ENCODE data around the gene ZMAT5. TPM values are rescaled to one million over a fixed set of nuclear protein-coding genes. Genes with fewer than 3 reads are reported as not detected.

Gene ZMAT5
- total RNA-seq, 1 donor from 2014 or later: 20.2 TPM

GRCh38 chr22:29724843-29725242, 42.0 kb downstream of the ZMAT5 start:
- Mint-ChIP-seq H3K27me3 (ENCODE audit: unreplicated experiment) (peaks cover 5% of the 10 kb centered on the region), H3K4me1 (ENCODE audit: unreplicated experiment) (no peaks in the 10 kb centered on the region), H3K36me3 (ENCODE audit: low read depth, unreplicated experiment) (no peaks in the 10 kb centered on the region), H3K4me3 (ENCODE audit: unreplicated experiment) (no peak overlapping the region), H3K9me3 (ENCODE audit: unreplicated experiment) (no peaks in the 10 kb centered on the region), H3K27ac (ENCODE audit: unreplicated experiment) (no peak overlapping the region)
- DNase-seq (ENCODE audit: low spot score): no peak
- TF ChIP-seq CTCF (IDR thresholded peaks at IDR 0.05; ENCODE audit: unreplicated experiment): no peak

GRCh38 chr22:29723766-29724165, 43.0 kb downstream of the ZMAT5 start:
- H3K36me3 Mint-ChIP-seq (ENCODE audit: low read depth, unreplicated experiment): no peaks in the 10 kb centered on the region
- H3K27ac Mint-ChIP-seq (ENCODE audit: unreplicated experiment): no peak overlapping the region
- H3K4me1 Mint-ChIP-seq (ENCODE audit: unreplicated experiment): no peaks in the 10 kb centered on the region
- no peak for DNase-seq (ENCODE audit: low spot score)
- no peak for TF ChIP-seq CTCF (IDR thresholded peaks at IDR 0.05; ENCODE audit: unreplicated experiment)
- H3K9me3 Mint-ChIP-seq (ENCODE audit: unreplicated experiment): no peaks in the 10 kb centered on the region
- H3K4me3 Mint-ChIP-seq (ENCODE audit: unreplicated experiment): no peak overlapping the region
- H3K27me3 Mint-ChIP-seq (ENCODE audit: unreplicated experiment): peaks cover 5% of the 10 kb centered on the region

- no peak for TF ChIP-seq CTCF (IDR thresholded peaks at IDR 0.05; ENCODE audit: unreplicated experiment)
- H3K9me3 Mint-ChIP-seq (ENCODE audit: unreplicated experiment): no peaks in the 10 kb centered on the region
- no peak for DNase-seq (ENCODE audit: low spot score)
- H3K36me3 Mint-ChIP-seq (ENCODE audit: low read depth, unreplicated experiment): no peaks in the 10 kb centered on the region
- H3K4me3 Mint-ChIP-seq (ENCODE audit: unreplicated experiment): no peak overlapping the region
- H3K27me3 Mint-ChIP-seq (ENCODE audit: unreplicated experiment): peaks cover 10% of the 10 kb centered on the region
- no peaks in the 10 kb centered on the region for H3K4me1 Mint-ChIP-seq (ENCODE audit: unreplicated experiment)
- H3K27ac Mint-ChIP-seq (ENCODE audit: unreplicated experiment): no peak overlapping the region
These were observed 44.2 kb downstream of the ZMAT5 start for GRCh38 chr22:29722587-29722986.

- H3K27me3 Mint-ChIP-seq (ENCODE audit: unreplicated experiment): peaks cover 14% of the 10 kb centered on the region
These were observed 44.7 kb downstream of the ZMAT5 start for GRCh38 chr22:29722151-29722550.

GRCh38 chr22:29720811-29721323, 45.9 kb downstream of the ZMAT5 start:
- Mint-ChIP-seq H3K9me3 (ENCODE audit: unreplicated experiment) (no peaks in the 10 kb centered on the region), H3K27me3 (ENCODE audit: unreplicated experiment) (peaks cover 14% of the 10 kb centered on the region), H3K4me3 (ENCODE audit: unreplicated experiment) (no peak overlapping the region), H3K27ac (ENCODE audit: unreplicated experiment) (no peak overlapping the region), H3K36me3 (ENCODE audit: low read depth, unreplicated experiment) (no peaks in the 10 kb centered on the region), H3K4me1 (ENCODE audit: unreplicated experiment) (no peaks in the 10 kb centered on the region)
- TF ChIP-seq CTCF (IDR thresholded peaks at IDR 0.05; ENCODE audit: unreplicated experiment): no peak
- no peak for DNase-seq (ENCODE audit: low spot score)

More at GRCh38 chr22:29722151-29722550, 44.7 kb downstream of the ZMAT5 start:
- H3K27ac Mint-ChIP-seq (ENCODE audit: unreplicated experiment): no peak overlapping the region
- DNase-seq (ENCODE audit: low spot score): no peak
- no peaks in the 10 kb centered on the region for H3K9me3 Mint-ChIP-seq (ENCODE audit: unreplicated experiment)
- TF ChIP-seq CTCF (IDR thresholded peaks at IDR 0.05; ENCODE audit: unreplicated experiment): no peak
- H3K4me1 Mint-ChIP-seq (ENCODE audit: unreplicated experiment): no peaks in the 10 kb centered on the region
- no peak overlapping the region for H3K4me3 Mint-ChIP-seq (ENCODE audit: unreplicated experiment)
- no peaks in the 10 kb centered on the region for H3K36me3 Mint-ChIP-seq (ENCODE audit: low read depth, unreplicated experiment)

Measured in endothelial cell (in vitro differentiated cells).